ENCODE measurements around the gene RAB6A. TPM values are rescaled to one million over a fixed set of nuclear protein-coding genes. Genes with fewer than 3 reads are reported as not detected.
A peak's percentile ranks its signal among the peaks of the same experiment; 100 is the strongest.

Gene RAB6A
- total and polyA plus RNA-seq, 10 of the 15 experiments (the other 5 are each of a cell fraction or from before 2014, with no cell fraction given), result 9.8 to 107 (median 34.1) TPM

- Histone ChIP-seq H3K79me2 (ENCODE audit: control insufficient read depth, insufficient read depth, low read length) (peaks cover 17% of the 10 kb centered on the region), H2AFZ (ENCODE audit: control insufficient read depth, low read depth, low read length) (no peak overlapping the region), H3K36me3 (ENCODE audit: control insufficient read depth in 2 of 2, insufficient read depth in 2 of 2, low read length in 1 of 2) (no peaks in the 10 kb centered on the region), H4K20me1 (ENCODE audit: control insufficient read depth, insufficient read depth) (no peaks in the 10 kb centered on the region), H3K4me2 (ENCODE audit: control insufficient read depth, insufficient read depth) (peak overlapping the region; percentile 73), H3K4me3 (peak overlapping the region; percentile 83), H3K27me3 (replicated peaks in 1 of 2; ENCODE audit: control insufficient read depth in 2 of 2, insufficient read depth in 2 of 2, low read length in 1 of 2) (no peaks in the 10 kb centered on the region), H3K27ac (ENCODE audit: control insufficient read depth, insufficient read depth) (peak overlapping the region; percentile 83; the same call in 1 of the 2 replicates), H3K9ac (ENCODE audit: control insufficient read depth, insufficient read depth, low read length) (no peak overlapping the region; the same call in 1 of the 2 replicates), H3K4me1 (ENCODE audit: control insufficient read depth, insufficient read depth, low read length) (peaks cover 3% of the 10 kb centered on the region; the same call in 1 of the 2 replicates), H3K9me3 (replicated peaks; ENCODE audit: control insufficient read depth, insufficient read depth, low read length) (no peaks in the 10 kb centered on the region)
- WGBS (ENCODE audit: insufficient coverage, insufficient replicate concordance, low lambda C conversion rate, missing lambda C conversion rate), result 88% methylated on average over 5 of the region's 5 CpGs
- CTCF ChIA-PET, result interaction anchor here (1.3 kb wide), 1 partner anchor 10 kb away, joined by 4 read pairs; no protein-coding TSS in a partner anchor
- in situ Hi-C loops (cut with MboI), result no loop called here
- intact Hi-C loops (cut with micrococcal nuclease; ENCODE audit: unreplicated experiment), result no loop called here
- TF ChIP-seq RELA (IDR thresholded peaks at IDR 0.05; ENCODE audit: borderline replicate concordance, partially characterized antibody) (no peak), HCFC1 (IDR thresholded peaks at IDR 0.05; ENCODE audit: low read length) (no peak), ZNF592 (IDR thresholded peaks at IDR 0.05) (no peak), POLR2A (IDR thresholded peaks at IDR 0.05; ENCODE audit: low read depth, low read length) (no peak), SIN3A (IDR thresholded peaks at IDR 0.05; ENCODE audit: low read depth, low read length) (no peak), RAD21 (IDR thresholded peaks at IDR 0.05; ENCODE audit: insufficient read depth, low read depth, low read length) (no peak), TCF12 (IDR thresholded peaks at IDR 0.05; ENCODE audit: low read depth, low read length) (no peak), PAX8 (IDR thresholded peaks at IDR 0.05) (no peak), BRCA1 (IDR thresholded peaks at IDR 0.05; ENCODE audit: low read depth, low read length) (no peak), NFYB (IDR thresholded peaks at IDR 0.05; ENCODE audit: insufficient read depth, low read depth, low read length) (no peak)
- DNase-seq (ENCODE audit: low read depth, low spot score) (no peak), FAIRE-seq (no peak), ATAC-seq (no peak)
- POLR2A ChIA-PET, result no interaction called here
- RAD21 ChIA-PET (ENCODE audit: unreplicated experiment), result interaction anchor here (1.4 kb wide), 1 partner anchor 11 kb away, joined by 5 read pairs; no protein-coding TSS in a partner anchor
- no TSS peak for BruUV-seq (replicated peaks)
- SMC1A ChIA-PET (ENCODE audit: uncharacterized antibody, unreplicated experiment), result no interaction called here
These were observed 28.4 kb upstream of the RAB6A start for GRCh38 chr11:73789279-73789670.

Measured in GM12878 (cell line).